Caco-2 (cell line): ENCODE measurements around the gene SLC6A8. TPM values are rescaled to one million over a fixed set of nuclear protein-coding genes. Genes with fewer than 3 reads are reported as not detected.
"Not testable (repeated sequence)": the region's sequence is repeated elsewhere in the genome, so short reads cannot be mapped to it uniquely, and the experiment has no call there.

Experiments used
- BruUV-seq: library from RNA; stranded (reverse); fragments of 400-500 nt; replicated peaks from 2 replicates; lab custom pipeline; 2021; lab: Mats Ljungman, UMichigan
- CTCF ChIA-PET: fragments of 300-600 bp; sonication (Branson Sonifier 250); formaldehyde crosslinking; loops from one replicate; lab custom pipeline; 2022; ENCODE audit warnings: antibody characterized with exemption; lab: Charles Lee
- POLR2A ChIA-PET: fragments of 300-600 bp; sonication (Branson Sonifier 250); formaldehyde crosslinking; loops from one replicate; lab custom pipeline; 2022; ENCODE audit warnings: antibody characterized with exemption; lab: Charles Lee
- DNase-seq, 2 experiments: peaks; one replicate each; pipeline versions ENCODE4 v3.0.0 to v3.0.0-alpha.2; 2020 to 2022
- H3K27me3 ChIP-seq: replicated peaks from 2 replicates; pipeline ENCODE4 v1.6.0; 2011; ENCODE audit warnings: low read length; ENCODE audit not compliant: control insufficient read depth, insufficient read depth
- H3K36me3 ChIP-seq: 2 replicates; pipeline ENCODE4 v1.5.1; 2011; ENCODE audit warnings: low read length; ENCODE audit not compliant: control insufficient read depth, insufficient read depth
- H3K4me1 ChIP-seq: fragments of 250-450 bp; sonication (Bioruptor Pico); 2 replicates; pipeline ENCODE4 v1.5.1; 2020; ENCODE audit warnings: mild to moderate bottlenecking
- H3K4me3 ChIP-seq: 2 replicates; pipeline ENCODE4 v1.5.1; 2011; ENCODE audit warnings: low read depth, mild to moderate bottlenecking, control low read depth, low read length
- H3K9me3 ChIP-seq: fragments of 250-450 bp; sonication (Bioruptor Pico); 2 replicates; pipeline ENCODE4 v1.5.1; 2020; ENCODE audit warnings: mild to moderate bottlenecking, moderate library complexity
- H3K27ac Mint-ChIP-seq: one replicate; pipeline ENCODE4 v1.8.0; 2022; ENCODE audit warnings: mixed read lengths; ENCODE audit not compliant: unreplicated experiment
- H3K27me3 Mint-ChIP-seq: one replicate; pipeline ENCODE4 v1.8.0; 2022; ENCODE audit warnings: mixed read lengths; ENCODE audit not compliant: insufficient read depth, unreplicated experiment
- H3K36me3 Mint-ChIP-seq: one replicate; pipeline ENCODE4 v1.8.0; 2022; ENCODE audit warnings: mild to moderate bottlenecking, mixed read lengths; ENCODE audit not compliant: insufficient read depth, unreplicated experiment
- H3K4me1 Mint-ChIP-seq: one replicate; pipeline ENCODE4 v1.8.0; 2022; ENCODE audit warnings: low read depth, mixed read lengths; ENCODE audit not compliant: unreplicated experiment
- H3K4me3 Mint-ChIP-seq: one replicate; pipeline ENCODE4 v1.8.0; 2022; ENCODE audit warnings: mild to moderate bottlenecking, moderate library complexity, mixed read lengths; ENCODE audit not compliant: unreplicated experiment
- H3K9me3 Mint-ChIP-seq: one replicate; pipeline ENCODE4 v1.8.0; 2022; ENCODE audit warnings: mixed read lengths; ENCODE audit not compliant: unreplicated experiment
- CTCF ChIP-seq, 2 experiments: fragments of 200-600 bp in 1 of 2; IDR thresholded peaks; 1 replicate in 1 of 2; 2 replicates in 1 of 2; pipeline versions ENCODE4 v1.5.1 to v1.8.0; 2011 to 2022; ENCODE audit warnings: antibody characterized with exemption in 1 of 2, control low read depth in 1 of 2, inconsistent platforms in 1 of 2, low read depth in 1 of 2, low read length in 1 of 2, mild to moderate bottlenecking in 1 of 2, moderate library complexity in 1 of 2; ENCODE audit not compliant: insufficient read depth in 1 of 2, severe bottlenecking in 1 of 2, unreplicated experiment in 1 of 2
- intact Hi-C: fragments of 100-400 bp; cut with micrococcal nuclease; formaldehyde crosslinking; loops from one replicate; pipeline ENCODE4 v1.10.0; 2022; ENCODE audit not compliant: unreplicated experiment
- total RNA-seq: library from RNA; stranded (reverse); gene quantifications from 2 replicates; pipeline ENCODE4 v1.2.3, GENCODE V29; 2022

The SLC6A8 gene
- total RNA-seq, 1 experiment from 2014 or later = 8.8 TPM

DNA sequence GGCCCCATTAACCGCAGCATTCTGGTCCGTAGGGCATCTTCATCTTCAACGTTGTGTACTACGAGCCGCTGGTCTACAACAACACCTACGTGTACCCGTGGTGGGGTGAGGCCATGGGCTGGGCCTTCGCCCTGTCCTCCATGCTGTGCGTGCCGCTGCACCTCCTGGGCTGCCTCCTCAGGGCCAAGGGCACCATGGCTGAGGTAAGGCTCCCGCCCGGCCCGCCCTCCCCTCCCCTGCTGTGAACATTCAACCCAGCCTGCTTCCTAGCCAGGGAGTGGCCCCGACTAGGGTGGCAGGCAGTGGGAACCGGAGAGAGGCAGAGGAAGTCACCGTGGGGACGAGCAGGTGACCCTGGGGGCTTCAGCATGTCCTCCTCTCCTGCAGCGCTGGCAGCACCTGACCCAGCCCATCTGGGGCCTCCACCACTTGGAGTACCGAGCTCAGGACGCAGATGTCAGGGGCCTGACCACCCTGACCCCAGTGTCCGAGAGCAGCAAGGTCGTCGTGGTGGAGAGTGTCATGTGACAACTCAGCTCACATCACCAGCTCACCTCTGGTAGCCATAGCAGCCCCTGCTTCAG, 7.1 kb downstream of the SLC6A8 start:
- Histone ChIP-seq H3K4me3 (no peak overlapping the region), H3K27me3 (no peaks in the 10 kb centered on the region), H3K4me1 (no peaks in the 10 kb centered on the region), H3K36me3 (no peaks in the 10 kb centered on the region), H3K9me3 (no peaks in the 10 kb centered on the region)
- Mint-ChIP-seq H3K36me3 (peaks cover 34% of the 10 kb centered on the region), H3K27me3 (no peaks in the 10 kb centered on the region), H3K27ac (no peak overlapping the region), H3K4me3 (no peak overlapping the region), H3K9me3 (no peaks in the 10 kb centered on the region), H3K4me1 (no peaks in the 10 kb centered on the region)
- CTCF ChIA-PET = no interaction called here
- DNase-seq = no peak
- TF ChIP-seq CTCF (IDR thresholded peaks at IDR 0.05; ENCODE audit: insufficient read depth in 1 of 2, low read depth in 1 of 2, low read length in 1 of 2, severe bottlenecking in 1 of 2, unreplicated experiment in 1 of 2) = no peak
- BruUV-seq = no TSS peak
- intact Hi-C loops = no loop called here
- POLR2A ChIA-PET = no interaction called here

GRCh38 chrX:153696100-153696499, 8.4 kb downstream of the SLC6A8 start:
- intact Hi-C loops = no loop called here
- H3K9me3 ChIP-seq = no peaks in the 10 kb centered on the region
- ChIA-PET POLR2A (no interaction called here), CTCF (no interaction called here)
- H3K4me1 ChIP-seq = no peaks in the 10 kb centered on the region
- no peak for TF ChIP-seq CTCF (IDR thresholded peaks at IDR 0.05; ENCODE audit: insufficient read depth in 1 of 2, low read depth in 1 of 2, low read length in 1 of 2, severe bottlenecking in 1 of 2, unreplicated experiment in 1 of 2)
- Mint-ChIP-seq H3K27ac (no peak overlapping the region), H3K27me3 (no peaks in the 10 kb centered on the region), H3K4me3 (no peak overlapping the region), H3K9me3 (no peaks in the 10 kb centered on the region), H3K4me1 (no peaks in the 10 kb centered on the region), H3K36me3 (peaks cover 45% of the 10 kb centered on the region)
- no peaks in the 10 kb centered on the region for H3K36me3 ChIP-seq
- no peak for DNase-seq
- H3K27me3 ChIP-seq = no peaks in the 10 kb centered on the region
- no peak overlapping the region for H3K4me3 ChIP-seq
- no TSS peak for BruUV-seq

DNA sequence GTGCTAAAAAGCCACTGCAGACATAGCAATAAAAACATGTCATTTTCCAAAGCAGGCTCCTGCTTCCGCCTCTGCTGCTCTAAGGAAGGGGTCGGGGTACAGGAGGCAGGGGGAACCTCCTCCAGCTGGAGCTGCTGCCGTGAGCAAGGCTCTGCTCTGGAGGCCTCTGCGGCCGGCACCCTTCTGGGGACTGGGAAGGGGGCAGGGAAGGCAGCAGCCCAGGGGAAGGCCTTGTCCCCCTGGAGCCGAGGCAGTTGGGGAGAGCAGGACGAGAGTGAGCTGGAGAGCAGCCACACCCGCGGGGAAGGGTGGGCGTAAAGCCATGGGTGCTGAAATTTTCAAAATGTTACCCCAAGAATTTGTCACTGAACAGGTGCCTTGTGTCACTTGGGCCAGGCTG, 8.8 kb downstream of the SLC6A8 start:
- H3K27me3 ChIP-seq, H3K27me3 Mint-ChIP-seq, H3K4me3 ChIP-seq, BruUV-seq, H3K4me3 Mint-ChIP-seq, H3K4me1 Mint-ChIP-seq, H3K9me3 Mint-ChIP-seq, H3K27ac Mint-ChIP-seq, CTCF ChIA-PET, DNase-seq, H3K4me1 ChIP-seq, intact Hi-C loops, H3K36me3 ChIP-seq, POLR2A ChIA-PET, H3K9me3 ChIP-seq: not testable (repeated sequence)
- H3K36me3 Mint-ChIP-seq = peaks cover 45% of the 10 kb centered on the region

GRCh38 chrX:153696986-153697722, 9.4 kb downstream of the SLC6A8 start:
- CTCF ChIA-PET, H3K27me3 ChIP-seq, H3K4me3 ChIP-seq, H3K27me3 Mint-ChIP-seq, H3K4me1 ChIP-seq, H3K9me3 ChIP-seq, H3K4me1 Mint-ChIP-seq, BruUV-seq, DNase-seq, H3K4me3 Mint-ChIP-seq, intact Hi-C loops, POLR2A ChIA-PET, H3K9me3 Mint-ChIP-seq, H3K36me3 ChIP-seq: not testable (repeated sequence)
- Mint-ChIP-seq H3K36me3 (peaks cover 45% of the 10 kb centered on the region), H3K27ac (peak overlapping the region; percentile 59)
